HG02938 (cell line): ENCODE measurements around the gene CCNL2.

Experiments
- ATAC-seq: cut with Tn5 transposase; IDR thresholded peaks from one replicate; pipeline ENCODE4 v1.9.1; 2021; ENCODE audit warnings: mild to moderate bottlenecking, moderate library complexity; ENCODE audit not compliant: unreplicated experiment

The CCNL2 gene

GRCh38 chr1:1357871-1358432 lies 41.2 kb downstream of the CCNL2 start:
- ATAC-seq, result no peak

- ATAC-seq, result no peak
Measured at GRCh38 chr1:1356796-1357401, 42.2 kb downstream of the CCNL2 start.

GRCh38 chr1:1356166-1356795 lies 42.9 kb downstream of the CCNL2 start:
- no peak for ATAC-seq

- ATAC-seq, result no peak
Measured at GRCh38 chr1:1355416-1355815, 43.7 kb downstream of the CCNL2 start.

GRCh38 chr1:1354271-1355247 lies 44.6 kb downstream of the CCNL2 start:
- no peak for ATAC-seq

GRCh38 chr1:1353389-1354151 lies 45.6 kb downstream of the CCNL2 start:
- no peak for ATAC-seq

- ATAC-seq, result no peak
Measured at GRCh38 chr1:1352786-1353388, 46.2 kb downstream of the CCNL2 start.

GRCh38 chr1:1351511-1352427 lies 47.4 kb downstream of the CCNL2 start:
- no peak for ATAC-seq

GRCh38 chr1:1349256-1350012 lies 49.7 kb downstream of the CCNL2 start, which contains the start of gene DVL1:
Gene DVL1, minus strand, starts transcription at chr1:1349418. Its CDS starts 353 bp downstream, at chr1:1349065.
- ATAC-seq, result peak; percentile 50

GRCh38 chr1:1348420-1349255 lies 50.5 kb downstream of the CCNL2 start:
- ATAC-seq, result peak; percentile 8

GRCh38 chr1:1347663-1348419 lies 51.3 kb downstream of the CCNL2 start:
- no peak for ATAC-seq

- ATAC-seq, result no peak
Measured at GRCh38 chr1:1347026-1347595, 52.0 kb downstream of the CCNL2 start.

- no peak for ATAC-seq
Measured at GRCh38 chr1:1346501-1346890, 52.6 kb downstream of the CCNL2 start.

GRCh38 chr1:1345860-1346500 lies 53.2 kb downstream of the CCNL2 start:
- no peak for ATAC-seq

GRCh38 chr1:1345384-1345783 lies 53.8 kb downstream of the CCNL2 start:
- ATAC-seq, result no peak
